ENCODE data around the gene MPO.

DNA sequence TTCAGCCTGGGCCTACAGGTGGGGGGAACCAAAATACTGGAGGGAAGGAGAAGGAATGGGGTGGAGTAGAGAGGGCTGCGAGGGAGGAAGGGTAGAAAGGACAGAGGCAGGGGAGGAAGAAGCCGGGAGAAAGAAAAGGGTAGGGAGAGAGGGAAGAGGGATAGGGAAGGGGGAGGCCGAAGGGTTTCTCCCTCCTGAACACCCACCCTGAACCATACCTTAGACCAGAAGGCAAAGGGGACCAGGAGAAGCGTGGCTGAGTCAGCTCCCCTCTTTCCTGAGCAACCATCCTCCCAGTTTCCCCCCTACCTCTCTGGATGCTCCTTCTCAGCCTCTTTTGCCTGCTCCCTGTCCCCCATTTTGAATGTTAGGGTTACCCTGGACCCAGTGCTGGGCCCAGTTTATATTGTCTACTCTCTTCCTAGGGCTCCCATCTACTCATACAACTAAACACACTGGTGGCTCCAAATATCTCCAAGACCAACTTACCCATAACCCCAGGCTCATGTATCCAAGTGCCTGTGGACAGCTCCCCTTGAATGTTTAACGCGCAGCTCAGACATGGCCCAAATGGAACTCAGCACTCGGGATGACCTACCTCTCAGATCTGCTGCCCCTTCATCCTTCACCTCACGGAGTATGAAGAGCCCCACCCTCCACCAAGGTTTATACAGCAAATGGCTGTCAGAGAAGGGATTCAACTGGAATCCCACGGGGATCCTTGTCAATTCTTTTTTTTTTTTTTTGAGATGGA lies 40.0 kb upstream of the MPO start:
- TF ChIP-seq, protein P1, sequence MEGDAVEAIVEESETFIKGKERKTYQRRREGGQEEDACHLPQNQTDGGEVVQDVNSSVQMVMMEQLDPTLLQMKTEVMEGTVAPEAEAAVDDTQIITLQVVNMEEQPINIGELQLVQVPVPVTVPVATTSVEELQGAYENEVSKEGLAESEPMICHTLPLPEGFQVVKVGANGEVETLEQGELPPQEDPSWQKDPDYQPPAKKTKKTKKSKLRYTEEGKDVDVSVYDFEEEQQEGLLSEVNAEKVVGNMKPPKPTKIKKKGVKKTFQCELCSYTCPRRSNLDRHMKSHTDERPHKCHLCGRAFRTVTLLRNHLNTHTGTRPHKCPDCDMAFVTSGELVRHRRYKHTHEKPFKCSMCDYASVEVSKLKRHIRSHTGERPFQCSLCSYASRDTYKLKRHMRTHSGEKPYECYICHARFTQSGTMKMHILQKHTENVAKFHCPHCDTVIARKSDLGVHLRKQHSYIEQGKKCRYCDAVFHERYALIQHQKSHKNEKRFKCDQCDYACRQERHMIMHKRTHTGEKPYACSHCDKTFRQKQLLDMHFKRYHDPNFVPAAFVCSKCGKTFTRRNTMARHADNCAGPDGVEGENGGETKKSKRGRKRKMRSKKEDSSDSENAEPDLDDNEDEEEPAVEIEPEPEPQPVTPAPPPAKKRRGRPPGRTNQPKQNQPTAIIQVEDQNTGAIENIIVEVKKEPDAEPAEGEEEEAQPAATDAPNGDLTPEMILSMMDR (IDR thresholded peaks at IDR 0.05; ENCODE audit: poor library complexity), result no peak
- no peak for TF ChIP-seq EZH2 (IDR thresholded peaks at IDR 0.05; ENCODE audit: borderline replicate concordance)
- no peak for TF ChIP-seq EZH2phosphoT487 (IDR thresholded peaks at IDR 0.05; ENCODE audit: low read depth, severe bottlenecking, unreplicated experiment)

Measured in hepatocyte (in vitro differentiated cells).